ENCODE results near the gene UBTD1.
"Not testable (repeated sequence)": the region's sequence is repeated elsewhere in the genome, so short reads cannot be mapped to it uniquely, and the experiment has no call there.

Gene UBTD1

DNA sequence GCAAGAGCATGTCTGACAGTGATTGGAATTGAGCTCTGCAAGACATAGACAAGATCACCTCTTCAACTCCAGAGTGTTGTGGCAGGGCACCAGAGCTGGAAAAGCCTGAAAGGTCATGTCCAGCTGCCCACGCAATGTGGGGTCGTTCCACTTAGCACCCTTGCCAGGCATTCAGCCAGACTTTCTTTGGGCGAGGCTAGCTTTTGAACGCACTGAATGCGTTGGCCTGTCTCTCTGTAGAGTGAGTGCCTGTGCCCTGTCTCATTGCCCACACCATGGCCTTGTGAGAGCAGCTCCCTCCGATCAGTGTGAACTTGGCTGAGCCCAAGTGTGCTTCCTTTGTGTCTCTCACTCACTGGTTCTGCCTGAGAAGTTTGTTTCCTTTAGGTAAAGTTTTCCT is 23.3 kb downstream of the UBTD1 start:
- TF ChIP-seq, protein P1, sequence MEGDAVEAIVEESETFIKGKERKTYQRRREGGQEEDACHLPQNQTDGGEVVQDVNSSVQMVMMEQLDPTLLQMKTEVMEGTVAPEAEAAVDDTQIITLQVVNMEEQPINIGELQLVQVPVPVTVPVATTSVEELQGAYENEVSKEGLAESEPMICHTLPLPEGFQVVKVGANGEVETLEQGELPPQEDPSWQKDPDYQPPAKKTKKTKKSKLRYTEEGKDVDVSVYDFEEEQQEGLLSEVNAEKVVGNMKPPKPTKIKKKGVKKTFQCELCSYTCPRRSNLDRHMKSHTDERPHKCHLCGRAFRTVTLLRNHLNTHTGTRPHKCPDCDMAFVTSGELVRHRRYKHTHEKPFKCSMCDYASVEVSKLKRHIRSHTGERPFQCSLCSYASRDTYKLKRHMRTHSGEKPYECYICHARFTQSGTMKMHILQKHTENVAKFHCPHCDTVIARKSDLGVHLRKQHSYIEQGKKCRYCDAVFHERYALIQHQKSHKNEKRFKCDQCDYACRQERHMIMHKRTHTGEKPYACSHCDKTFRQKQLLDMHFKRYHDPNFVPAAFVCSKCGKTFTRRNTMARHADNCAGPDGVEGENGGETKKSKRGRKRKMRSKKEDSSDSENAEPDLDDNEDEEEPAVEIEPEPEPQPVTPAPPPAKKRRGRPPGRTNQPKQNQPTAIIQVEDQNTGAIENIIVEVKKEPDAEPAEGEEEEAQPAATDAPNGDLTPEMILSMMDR (IDR thresholded peaks at IDR 0.05): no peak
- Mint-ChIP-seq H3K4me3 (no peak overlapping the region), H3K36me3 (ENCODE audit: low read depth) (no peaks in the 10 kb centered on the region), H3K27me3 (ENCODE audit: low read depth, poor library complexity) (peaks cover 23% of the 10 kb centered on the region), H3K9me3 (peaks cover 13% of the 10 kb centered on the region), H3K27ac (no peak overlapping the region), H3K4me1 (peaks cover 41% of the 10 kb centered on the region)
- DNase-seq: no peak

GRCh38 chr10:97522937-97523336 is 24.2 kb downstream of the UBTD1 start:
- Mint-ChIP-seq H3K36me3 (ENCODE audit: low read depth) (no peaks in the 10 kb centered on the region), H3K4me1 (peaks cover 36% of the 10 kb centered on the region), H3K27ac (peak overlapping the region; percentile 65), H3K27me3 (ENCODE audit: low read depth, poor library complexity) (peaks cover 23% of the 10 kb centered on the region), H3K4me3 (no peak overlapping the region), H3K9me3 (peaks cover 20% of the 10 kb centered on the region)
- DNase-seq: no peak
- TF ChIP-seq, protein P1 (IDR thresholded peaks at IDR 0.05): no peak

GRCh38 chr10:97525086-97525485 is 26.4 kb downstream of the UBTD1 start:
- peaks cover 31% of the 10 kb centered on the region for H3K9me3 Mint-ChIP-seq
- H3K36me3 Mint-ChIP-seq (ENCODE audit: low read depth): peaks cover 5% of the 10 kb centered on the region
- H3K27ac Mint-ChIP-seq: no peak overlapping the region
- TF ChIP-seq, protein P1 (IDR thresholded peaks at IDR 0.05): no peak
- H3K27me3 Mint-ChIP-seq (ENCODE audit: low read depth, poor library complexity): peaks cover 23% of the 10 kb centered on the region
- no peak for DNase-seq
- H3K4me1 Mint-ChIP-seq: peaks cover 32% of the 10 kb centered on the region
- no peak overlapping the region for H3K4me3 Mint-ChIP-seq

DNA sequence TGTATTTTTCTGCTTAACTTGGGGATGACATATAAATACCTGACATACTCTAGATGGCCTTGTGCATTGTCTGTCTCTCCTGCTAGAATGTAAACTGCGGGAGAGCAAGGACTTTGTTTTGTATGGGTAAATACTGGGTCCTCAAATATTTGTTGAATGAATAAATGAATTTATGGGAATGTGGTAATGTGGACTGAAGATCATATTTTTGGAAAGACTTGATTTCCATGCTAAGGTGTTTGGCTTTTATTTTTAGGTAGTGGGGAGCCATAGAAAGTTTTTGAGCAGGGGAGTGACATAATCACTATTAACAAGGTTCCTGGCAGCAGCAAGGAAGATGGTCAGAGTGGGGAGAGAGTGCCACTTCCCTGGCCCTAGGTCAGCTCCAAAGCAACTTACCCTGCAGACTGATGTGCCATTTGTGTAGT is 27.0 kb downstream of the UBTD1 start:
- Mint-ChIP-seq H3K36me3 (ENCODE audit: low read depth) (peaks cover 6% of the 10 kb centered on the region), H3K27ac (no peak overlapping the region), H3K4me1 (peaks cover 29% of the 10 kb centered on the region), H3K9me3 (peaks cover 32% of the 10 kb centered on the region), H3K27me3 (ENCODE audit: low read depth, poor library complexity) (peaks cover 23% of the 10 kb centered on the region), H3K4me3 (no peak overlapping the region)
- DNase-seq: no peak
- TF ChIP-seq, protein P1 (IDR thresholded peaks at IDR 0.05): no peak

- not testable (repeated sequence) for H3K4me3 Mint-ChIP-seq; H3K27ac Mint-ChIP-seq; H3K27me3 Mint-ChIP-seq (ENCODE audit: low read depth, poor library complexity); DNase-seq; H3K36me3 Mint-ChIP-seq (ENCODE audit: low read depth)
- Mint-ChIP-seq H3K4me1 (peaks cover 29% of the 10 kb centered on the region), H3K9me3 (peaks cover 32% of the 10 kb centered on the region)
Measured at GRCh38 chr10:97528876-97529275, 30.2 kb downstream of the UBTD1 start.

- Mint-ChIP-seq H3K27me3 (ENCODE audit: low read depth, poor library complexity) (peaks cover 5% of the 10 kb centered on the region), H3K36me3 (ENCODE audit: low read depth) (peaks cover 6% of the 10 kb centered on the region), H3K4me1 (peaks cover 38% of the 10 kb centered on the region), H3K4me3 (no peak overlapping the region), H3K27ac (no peak overlapping the region), H3K9me3 (peaks cover 32% of the 10 kb centered on the region)
- TF ChIP-seq, protein P1 (IDR thresholded peaks at IDR 0.05): no peak
- no peak for DNase-seq
Measured at GRCh38 chr10:97529685-97530465, 31.2 kb downstream of the UBTD1 start.

All from nephron progenitor cell (in vitro differentiated cells).